Activated naive CD8-positive, alpha-beta T cell (primary cell): ENCODE measurements around the gene ALPP.
A peak's percentile ranks its signal among the peaks of the same experiment; 100 is the strongest.
"Not testable (repeated sequence)": the region's sequence is repeated elsewhere in the genome, so short reads cannot be mapped to it uniquely, and the experiment has no call there.

Source experiments
- H3K27ac Mint-ChIP-seq: one replicate; pipeline ENCODE4 v1.8.0; 2021; ENCODE audit warnings: mixed read lengths
- H3K27me3 Mint-ChIP-seq: one replicate; pipeline ENCODE4 v1.8.0; 2021; ENCODE audit warnings: mixed read lengths
- H3K36me3 Mint-ChIP-seq: one replicate; pipeline ENCODE4 v1.8.0; 2021; ENCODE audit warnings: mixed read lengths
- H3K4me1 Mint-ChIP-seq: one replicate; pipeline ENCODE4 v1.8.0; 2021; ENCODE audit warnings: low read depth, mixed read lengths
- H3K4me3 Mint-ChIP-seq: one replicate; pipeline ENCODE4 v1.8.0; 2021; ENCODE audit warnings: mild to moderate bottlenecking, mixed read lengths
- H3K9me3 Mint-ChIP-seq: one replicate; pipeline ENCODE4 v1.8.0; 2021; ENCODE audit warnings: low read depth, mixed read lengths

Gene ALPP

DNA sequence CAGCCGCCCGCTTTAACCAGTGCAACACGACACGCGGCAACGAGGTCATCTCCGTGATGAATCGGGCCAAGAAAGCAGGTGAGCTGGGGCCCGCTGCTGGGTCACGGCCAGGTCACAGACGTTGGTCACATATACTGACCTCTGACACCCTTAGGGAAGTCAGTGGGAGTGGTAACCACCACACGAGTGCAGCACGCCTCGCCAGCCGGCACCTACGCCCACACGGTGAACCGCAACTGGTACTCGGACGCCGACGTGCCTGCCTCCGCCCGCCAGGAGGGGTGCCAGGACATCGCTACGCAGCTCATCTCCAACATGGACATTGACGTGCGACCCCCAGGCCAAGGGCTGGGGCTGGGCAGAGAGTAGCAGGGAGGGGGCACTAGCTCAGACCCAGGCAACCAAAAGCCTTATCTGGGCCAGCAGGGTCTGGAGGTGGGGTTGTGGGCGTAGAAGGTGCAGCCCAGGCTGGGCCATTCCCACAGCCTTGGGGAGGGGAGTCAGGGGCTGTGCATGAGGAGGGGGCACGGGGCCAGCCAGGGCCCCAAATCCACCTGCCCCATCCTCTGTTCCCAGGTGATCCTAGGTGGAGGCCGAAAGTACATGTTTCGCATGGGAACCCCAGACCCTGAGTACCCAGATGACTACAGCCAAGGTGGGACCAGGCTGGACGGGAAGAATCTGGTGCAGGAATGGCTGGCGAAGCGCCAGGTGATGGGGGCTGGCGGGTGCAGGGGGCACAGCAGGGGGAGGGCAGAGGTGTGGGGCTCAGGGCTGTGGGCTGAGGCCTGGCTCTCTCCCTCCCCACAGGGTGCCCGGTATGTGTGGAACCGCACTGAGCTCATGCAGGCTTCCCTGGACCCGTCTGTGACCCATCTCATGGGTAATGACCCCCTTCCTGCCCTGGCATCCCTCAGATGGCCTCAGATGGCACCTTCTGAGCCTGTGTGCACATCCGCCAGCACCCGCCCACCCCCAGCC is 1.3 kb downstream of the ALPP start:
- H3K4me1 Mint-ChIP-seq, H3K27ac Mint-ChIP-seq, H3K36me3 Mint-ChIP-seq, H3K9me3 Mint-ChIP-seq, H3K4me3 Mint-ChIP-seq, H3K27me3 Mint-ChIP-seq: not testable (repeated sequence)

DNA sequence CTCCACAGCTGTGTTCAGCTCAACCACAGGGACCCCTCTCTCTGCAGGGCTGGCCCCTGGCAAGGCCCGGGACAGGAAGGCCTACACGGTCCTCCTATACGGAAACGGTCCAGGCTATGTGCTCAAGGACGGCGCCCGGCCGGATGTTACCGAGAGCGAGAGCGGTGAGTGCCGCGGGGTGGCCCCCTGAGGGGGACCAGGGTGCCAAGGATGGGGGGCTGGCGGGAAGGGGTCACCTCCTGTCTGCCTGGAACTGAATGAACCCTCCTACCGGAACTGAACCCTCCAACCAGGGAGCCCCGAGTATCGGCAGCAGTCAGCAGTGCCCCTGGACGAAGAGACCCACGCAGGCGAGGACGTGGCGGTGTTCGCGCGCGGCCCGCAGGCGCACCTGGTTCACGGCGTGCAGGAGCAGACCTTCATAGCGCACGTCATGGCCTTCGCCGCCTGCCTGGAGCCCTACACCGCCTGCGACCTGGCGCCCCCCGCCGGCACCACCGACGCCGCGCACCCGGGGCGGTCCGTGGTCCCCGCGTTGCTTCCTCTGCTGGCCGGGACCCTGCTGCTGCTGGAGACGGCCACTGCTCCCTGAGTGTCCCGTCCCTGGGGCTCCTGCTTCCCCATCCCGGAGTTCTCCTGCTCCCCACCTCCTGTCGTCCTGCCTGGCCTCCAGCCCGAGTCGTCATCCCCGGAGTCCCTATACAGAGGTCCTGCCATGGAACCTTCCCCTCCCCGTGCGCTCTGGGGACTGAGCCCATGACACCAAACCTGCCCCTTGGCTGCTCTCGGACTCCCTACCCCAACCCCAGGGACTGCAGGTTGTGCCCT is 2.9 kb downstream of the ALPP start:
- Mint-ChIP-seq H3K27me3 (peaks cover 11% of the 10 kb centered on the region), H3K4me3 (peak overlapping the region; percentile 38)
- H3K9me3 Mint-ChIP-seq, H3K27ac Mint-ChIP-seq, H3K4me1 Mint-ChIP-seq, H3K36me3 Mint-ChIP-seq: not testable (repeated sequence)

DNA sequence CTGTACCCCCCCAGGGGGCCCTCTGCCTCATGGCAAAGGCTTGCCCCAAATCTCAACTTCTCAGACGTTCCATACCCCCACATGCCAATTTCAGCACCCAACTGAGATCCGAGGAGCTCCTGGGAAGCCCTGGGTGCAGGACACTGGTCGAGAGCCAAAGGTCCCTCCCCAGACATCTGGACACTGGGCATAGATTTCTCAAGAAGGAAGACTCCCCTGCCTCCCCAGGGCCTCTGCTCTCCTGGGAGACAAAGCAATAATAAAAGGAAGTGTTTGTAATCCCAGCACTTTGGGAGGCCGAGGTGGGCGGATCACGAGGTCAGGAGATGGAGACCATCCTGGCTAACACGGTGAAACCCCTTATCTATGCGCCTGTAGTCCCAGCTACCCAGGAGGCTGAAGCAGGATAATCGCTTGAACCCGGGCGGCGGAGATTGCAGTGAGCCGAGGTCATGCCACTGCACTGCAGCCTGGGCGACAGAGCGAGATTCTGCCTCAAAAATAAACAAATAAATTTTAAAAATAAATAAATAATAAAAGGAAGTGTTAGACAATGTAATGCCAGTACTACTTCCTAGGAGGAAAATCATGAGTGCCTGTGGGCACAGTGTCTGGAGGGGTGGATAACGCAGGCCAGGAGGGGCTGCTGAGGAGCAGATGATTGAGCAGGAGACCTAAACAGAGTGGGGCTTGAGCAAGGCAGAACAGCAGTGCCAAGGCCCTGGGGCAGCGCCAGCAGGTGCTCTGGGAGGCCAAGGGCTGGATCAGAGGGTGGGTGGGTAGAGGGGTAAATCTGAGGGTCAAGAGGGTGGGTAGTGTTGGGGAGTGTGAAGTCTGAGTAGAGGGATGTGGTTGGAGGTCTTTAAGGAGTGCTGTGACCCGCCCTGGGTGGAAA is 4.0 kb downstream of the ALPP start:
- H3K9me3 Mint-ChIP-seq: no peaks in the 10 kb centered on the region
- H3K36me3 Mint-ChIP-seq: no peaks in the 10 kb centered on the region
- H3K27me3 Mint-ChIP-seq: peaks cover 11% of the 10 kb centered on the region
- no peak overlapping the region for H3K4me3 Mint-ChIP-seq
- H3K4me1 Mint-ChIP-seq: no peaks in the 10 kb centered on the region
- H3K27ac Mint-ChIP-seq: no peak overlapping the region

DNA sequence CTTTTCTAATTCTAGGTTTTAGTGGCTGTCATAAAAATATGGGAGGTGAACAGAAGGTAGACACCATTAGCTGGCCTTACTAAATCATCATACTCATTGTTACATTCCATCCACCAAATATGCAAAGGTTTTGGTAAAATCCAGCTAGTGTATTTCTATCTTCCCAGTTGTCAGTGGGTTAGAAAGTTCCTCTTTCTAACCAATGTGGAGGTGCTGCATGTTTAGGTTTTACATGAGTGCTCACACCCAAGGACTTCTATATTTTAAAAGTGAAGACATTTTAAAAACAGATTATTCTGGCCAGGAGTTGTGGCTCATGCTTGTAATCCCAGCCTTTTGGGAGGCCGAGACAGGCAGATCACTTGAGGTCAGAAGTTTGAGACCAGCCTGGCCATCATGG is 5.9 kb downstream of the ALPP start:
- H3K4me3 Mint-ChIP-seq: no peak overlapping the region
- H3K9me3 Mint-ChIP-seq: no peaks in the 10 kb centered on the region
- peaks cover 15% of the 10 kb centered on the region for H3K27me3 Mint-ChIP-seq
- H3K27ac Mint-ChIP-seq: no peak overlapping the region
- H3K4me1 Mint-ChIP-seq: no peaks in the 10 kb centered on the region
- H3K36me3 Mint-ChIP-seq: no peaks in the 10 kb centered on the region

DNA sequence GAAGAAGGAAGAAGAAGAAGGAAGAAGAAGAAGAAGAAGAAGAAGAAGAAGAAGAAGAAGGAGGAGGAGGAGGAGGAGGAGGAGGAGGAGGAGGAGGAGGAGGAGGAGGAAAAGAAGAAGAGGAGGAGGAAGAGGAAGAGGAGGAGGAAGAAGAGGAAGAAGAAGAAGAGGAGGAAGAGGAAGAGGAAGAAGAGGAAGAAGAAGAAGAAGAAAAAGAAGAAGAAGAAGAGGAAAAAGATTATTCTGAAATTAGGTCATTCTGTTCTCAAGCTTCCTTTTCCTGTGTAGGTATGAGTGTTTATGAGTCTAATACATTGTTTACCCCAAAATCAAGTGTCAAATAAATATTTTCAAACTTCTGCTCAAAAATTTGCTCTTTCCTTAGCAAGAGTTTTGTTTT is 6.5 kb downstream of the ALPP start:
- not testable (repeated sequence) for H3K27ac Mint-ChIP-seq, H3K9me3 Mint-ChIP-seq, H3K36me3 Mint-ChIP-seq, H3K4me3 Mint-ChIP-seq, H3K4me1 Mint-ChIP-seq
- peaks cover 19% of the 10 kb centered on the region for H3K27me3 Mint-ChIP-seq

DNA sequence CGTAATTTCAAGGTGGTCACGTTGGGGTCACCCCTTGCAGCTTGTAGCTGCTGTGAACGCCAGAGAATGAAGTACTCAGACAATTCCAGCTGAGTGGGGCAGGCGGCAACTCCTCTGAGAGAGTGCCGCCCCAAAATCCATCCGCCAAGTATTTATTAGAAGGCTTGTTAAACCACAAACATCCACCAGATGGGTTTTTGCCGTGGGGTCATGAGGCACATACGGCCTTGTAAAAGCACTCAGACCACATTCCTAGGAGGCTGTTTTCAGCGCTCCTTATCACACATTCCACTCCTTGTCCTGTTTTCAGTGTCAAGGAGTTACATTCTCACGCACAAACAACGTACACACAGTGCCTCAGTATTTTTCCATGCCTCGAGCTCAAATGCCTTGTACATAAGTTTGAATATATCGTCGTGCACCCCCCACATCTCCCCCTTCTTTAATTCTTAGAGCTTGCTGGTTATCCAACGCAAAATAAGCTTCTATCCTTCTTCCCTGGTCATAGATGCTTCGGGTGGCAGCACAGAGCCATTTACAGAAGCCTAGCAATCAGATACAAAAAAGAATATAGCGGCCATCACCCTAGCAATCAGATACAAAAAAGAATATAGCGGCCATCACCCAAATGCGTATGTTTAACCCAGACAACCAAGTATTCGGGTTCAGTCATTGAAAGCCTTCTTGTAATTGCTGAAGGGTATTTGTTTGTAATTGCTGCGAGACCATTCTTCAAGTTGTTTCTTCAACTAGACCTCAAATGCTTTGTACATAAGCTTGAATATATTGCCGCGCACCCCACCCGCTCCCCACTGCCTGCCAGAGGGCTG is 7.3 kb downstream of the ALPP start:
- no peak overlapping the region for H3K4me3 Mint-ChIP-seq
- no peaks in the 10 kb centered on the region for H3K36me3 Mint-ChIP-seq
- H3K4me1 Mint-ChIP-seq: no peaks in the 10 kb centered on the region
- peaks cover 23% of the 10 kb centered on the region for H3K27me3 Mint-ChIP-seq
- no peaks in the 10 kb centered on the region for H3K9me3 Mint-ChIP-seq
- H3K27ac Mint-ChIP-seq: no peak overlapping the region

DNA sequence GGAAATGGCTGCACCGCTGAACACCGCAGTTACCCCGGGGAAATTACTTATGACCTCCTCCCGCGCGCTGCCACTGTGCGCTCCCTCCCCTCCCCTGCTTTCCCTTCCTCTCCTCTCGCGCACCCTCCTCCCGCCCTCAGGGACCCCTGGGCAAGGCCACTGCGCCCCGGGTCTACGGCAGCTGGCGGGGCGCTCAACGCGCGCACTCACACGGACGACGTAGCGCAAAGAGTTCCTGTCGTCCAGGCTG is 7.9 kb downstream of the ALPP start:
- Mint-ChIP-seq H3K36me3 (no peaks in the 10 kb centered on the region), H3K4me1 (no peaks in the 10 kb centered on the region), H3K27me3 (peaks cover 24% of the 10 kb centered on the region), H3K9me3 (no peaks in the 10 kb centered on the region), H3K27ac (no peak overlapping the region), H3K4me3 (no peak overlapping the region)

DNA sequence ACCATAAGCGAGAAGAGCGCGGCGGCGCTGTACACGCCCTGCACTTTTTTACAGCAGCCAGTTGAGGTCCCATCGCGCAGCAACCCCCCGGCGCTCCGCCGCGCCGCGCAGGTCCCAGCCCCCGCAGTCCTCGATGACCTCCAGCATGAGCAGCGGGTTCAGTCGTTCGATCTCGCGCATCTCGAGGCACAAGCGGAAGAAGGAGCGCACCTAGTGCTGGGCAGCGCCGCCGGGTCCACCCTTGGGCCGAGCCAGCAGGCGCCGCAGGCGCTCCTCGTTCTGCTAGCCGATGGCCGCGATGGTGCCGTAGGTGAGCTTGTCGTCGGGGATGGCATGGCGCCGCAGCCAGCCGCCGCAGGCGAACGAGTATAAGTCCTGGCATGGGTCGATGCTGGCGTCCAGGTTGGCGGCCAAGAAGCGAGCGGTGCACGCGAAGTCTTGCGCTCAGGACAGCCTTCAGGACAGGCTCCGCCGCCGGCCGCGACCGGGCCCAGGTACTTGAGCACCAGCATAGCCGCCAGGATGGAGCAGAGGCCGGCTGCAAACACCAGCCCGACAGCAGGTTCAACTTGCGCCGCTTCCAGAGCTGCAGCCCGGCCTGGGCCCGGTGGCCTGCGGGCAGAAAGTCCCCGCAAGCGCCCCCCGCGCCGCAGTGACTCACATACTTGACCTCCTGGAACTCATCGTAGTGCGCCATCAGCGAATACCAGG is 8.3 kb downstream of the ALPP start:
- Mint-ChIP-seq H3K4me1 (no peaks in the 10 kb centered on the region), H3K27me3 (peaks cover 24% of the 10 kb centered on the region), H3K27ac (no peak overlapping the region), H3K4me3 (no peak overlapping the region), H3K36me3 (no peaks in the 10 kb centered on the region), H3K9me3 (no peaks in the 10 kb centered on the region)

DNA sequence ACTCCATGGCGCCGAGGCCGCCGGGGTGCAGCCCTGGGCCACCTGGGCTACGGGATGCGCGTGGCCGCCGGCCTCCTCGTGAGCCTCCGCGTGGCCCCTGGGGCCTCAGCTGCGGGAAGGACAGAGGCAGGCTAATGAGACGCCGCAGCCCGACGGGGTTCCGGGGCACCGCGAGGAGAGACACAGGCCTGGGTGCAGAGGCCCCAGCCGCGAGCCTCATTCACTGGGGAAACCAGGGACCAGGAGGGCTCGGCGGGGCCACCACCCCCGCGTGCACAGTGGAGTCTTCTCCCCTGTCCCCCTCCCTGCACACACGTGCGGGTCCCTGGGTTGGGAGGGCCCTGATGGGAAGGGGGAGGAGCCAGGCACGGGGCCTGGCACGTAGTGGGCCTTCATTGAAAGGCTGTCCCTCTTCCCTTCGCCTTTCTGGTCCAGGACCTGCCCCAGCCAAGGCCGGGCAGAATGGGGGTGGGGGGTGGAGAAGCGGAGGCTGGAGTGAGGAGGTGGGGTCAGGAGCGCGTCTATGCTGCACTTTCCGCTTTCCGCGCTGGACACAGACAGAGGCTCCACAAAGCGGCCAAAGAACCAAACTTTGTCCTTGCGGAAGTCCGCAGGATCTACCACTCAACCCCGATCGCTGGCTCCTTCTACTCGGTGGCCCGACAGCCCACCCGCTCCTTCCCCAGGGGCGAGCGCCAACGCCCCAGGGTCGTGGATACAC is 9.1 kb downstream of the ALPP start:
- H3K27ac Mint-ChIP-seq: no peak overlapping the region
- no peaks in the 10 kb centered on the region for H3K9me3 Mint-ChIP-seq
- H3K4me1 Mint-ChIP-seq: no peaks in the 10 kb centered on the region
- H3K4me3 Mint-ChIP-seq: no peak overlapping the region
- H3K27me3 Mint-ChIP-seq: peaks cover 26% of the 10 kb centered on the region
- no peaks in the 10 kb centered on the region for H3K36me3 Mint-ChIP-seq

DNA sequence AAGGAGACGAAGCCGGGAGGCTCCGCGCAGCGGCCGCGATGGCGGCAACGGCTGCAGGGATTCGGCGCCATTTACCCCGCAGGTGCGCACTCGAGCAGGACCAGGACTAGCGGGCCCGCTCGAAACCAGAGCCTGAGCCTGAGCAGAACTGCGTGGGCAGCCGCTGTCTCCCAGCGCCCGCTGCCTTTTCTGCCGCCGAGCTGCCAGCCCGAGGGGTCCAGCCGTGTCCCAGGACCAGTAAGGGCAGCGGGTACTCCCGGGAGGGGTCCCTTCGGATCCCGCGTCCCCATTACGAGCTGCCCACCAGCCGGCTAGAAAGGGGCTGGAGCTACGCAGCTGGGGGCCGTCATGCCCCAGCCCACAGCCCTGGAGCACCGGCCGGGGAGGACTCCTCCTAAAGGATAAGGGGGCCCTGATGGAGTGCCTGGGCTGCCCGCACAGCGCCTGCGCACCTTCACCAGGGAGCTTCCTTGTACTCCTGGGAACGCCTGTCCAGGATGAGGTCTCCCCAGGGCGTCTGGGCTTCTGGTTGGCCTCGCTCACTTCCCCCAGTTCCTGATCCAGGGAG is 9.9 kb downstream of the ALPP start:
- no peak overlapping the region for H3K4me3 Mint-ChIP-seq
- H3K9me3 Mint-ChIP-seq: no peaks in the 10 kb centered on the region
- peaks cover 24% of the 10 kb centered on the region for H3K27me3 Mint-ChIP-seq
- no peak overlapping the region for H3K27ac Mint-ChIP-seq
- H3K4me1 Mint-ChIP-seq: no peaks in the 10 kb centered on the region
- no peaks in the 10 kb centered on the region for H3K36me3 Mint-ChIP-seq

DNA sequence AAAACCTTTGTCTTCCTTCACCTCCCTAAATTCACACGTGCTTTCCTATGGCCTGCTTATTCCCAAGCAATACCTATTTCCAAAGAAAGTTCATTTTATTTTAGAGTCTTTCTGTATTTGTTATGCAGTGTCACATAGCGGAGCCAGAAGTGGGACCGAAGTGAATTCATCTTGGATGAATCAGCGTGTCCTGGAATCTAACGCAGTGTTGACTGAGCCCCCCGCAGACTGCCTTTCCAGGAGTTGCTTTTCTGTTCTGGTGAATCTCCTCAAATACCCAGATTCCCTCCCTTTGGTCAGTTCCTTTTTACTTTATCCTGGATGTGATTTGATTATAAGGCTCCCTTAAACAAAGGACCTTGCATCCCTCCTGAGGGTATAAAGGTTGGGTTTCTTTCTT is 10.8 kb downstream of the ALPP start:
- Mint-ChIP-seq H3K4me1 (no peaks in the 10 kb centered on the region), H3K27ac (no peak overlapping the region), H3K36me3 (no peaks in the 10 kb centered on the region), H3K9me3 (no peaks in the 10 kb centered on the region), H3K4me3 (no peak overlapping the region), H3K27me3 (peaks cover 24% of the 10 kb centered on the region)

DNA sequence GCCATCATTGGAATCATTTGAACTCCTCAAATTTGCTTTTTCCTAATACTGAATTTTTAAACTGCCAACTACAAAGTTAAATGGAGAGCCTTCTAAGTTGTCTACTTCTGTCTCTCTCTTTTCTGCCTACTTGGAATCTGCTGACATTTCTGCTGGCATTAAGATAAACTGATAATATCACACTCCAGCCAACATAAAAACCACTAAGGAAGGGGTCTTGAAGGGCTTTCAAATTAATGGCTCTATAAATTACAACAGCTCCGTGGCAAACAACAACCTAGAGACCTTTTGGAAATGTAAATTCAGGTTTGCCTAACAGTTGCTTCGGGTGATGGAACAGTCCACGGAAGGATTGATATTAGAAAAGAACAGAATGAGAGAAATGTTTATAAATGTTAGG is 12.1 kb downstream of the ALPP start:
- H3K4me1 Mint-ChIP-seq: no peaks in the 10 kb centered on the region
- H3K27ac Mint-ChIP-seq: no peak overlapping the region
- no peaks in the 10 kb centered on the region for H3K36me3 Mint-ChIP-seq
- peaks cover 20% of the 10 kb centered on the region for H3K27me3 Mint-ChIP-seq
- H3K9me3 Mint-ChIP-seq: no peaks in the 10 kb centered on the region
- H3K4me3 Mint-ChIP-seq: no peak overlapping the region

DNA sequence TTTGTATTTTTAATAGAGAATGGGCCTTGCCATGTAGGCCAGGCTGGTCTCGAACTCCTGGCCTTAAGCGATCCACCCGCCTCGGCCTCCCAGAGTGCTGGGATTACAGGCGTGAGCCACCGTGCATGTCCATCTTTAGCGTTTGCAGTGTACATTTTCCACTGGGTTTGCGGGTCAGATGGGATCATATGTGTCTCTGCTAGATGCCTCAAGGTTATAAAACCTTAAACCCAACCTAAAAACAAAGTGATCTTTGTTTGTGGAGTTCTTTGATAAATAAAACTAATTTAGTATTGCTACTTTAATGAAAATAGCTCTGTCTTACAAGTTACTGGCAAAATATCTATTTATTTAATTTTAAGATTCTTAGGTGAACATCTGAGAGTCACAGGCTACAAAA is 15.0 kb downstream of the ALPP start:
- Mint-ChIP-seq H3K36me3 (no peaks in the 10 kb centered on the region), H3K4me3 (no peak overlapping the region), H3K27me3 (peaks cover 15% of the 10 kb centered on the region), H3K27ac (no peak overlapping the region), H3K9me3 (no peaks in the 10 kb centered on the region), H3K4me1 (no peaks in the 10 kb centered on the region)
